ENCODE results near the gene RMRP.
"Not testable (repeated sequence)": the region's sequence is repeated elsewhere in the genome, so short reads cannot be mapped to it uniquely, and the experiment has no call there.

Gene RMRP

GRCh38 chr9:35664531-35665470, 7.0 kb upstream of the RMRP start, which contains the start of gene ARHGEF39:
ARHGEF39 (minus strand) TSS chr9:35665195; CDS start chr9:35665169, 26 bp downstream.
- DNase-seq = peak; percentile 93

- no peak for DNase-seq
Measured at GRCh38 chr9:35662437-35662836, 4.6 kb upstream of the RMRP start.

GRCh38 chr9:35661756-35662350, 4.0 kb upstream of the RMRP start:
- no peak for DNase-seq

DNA sequence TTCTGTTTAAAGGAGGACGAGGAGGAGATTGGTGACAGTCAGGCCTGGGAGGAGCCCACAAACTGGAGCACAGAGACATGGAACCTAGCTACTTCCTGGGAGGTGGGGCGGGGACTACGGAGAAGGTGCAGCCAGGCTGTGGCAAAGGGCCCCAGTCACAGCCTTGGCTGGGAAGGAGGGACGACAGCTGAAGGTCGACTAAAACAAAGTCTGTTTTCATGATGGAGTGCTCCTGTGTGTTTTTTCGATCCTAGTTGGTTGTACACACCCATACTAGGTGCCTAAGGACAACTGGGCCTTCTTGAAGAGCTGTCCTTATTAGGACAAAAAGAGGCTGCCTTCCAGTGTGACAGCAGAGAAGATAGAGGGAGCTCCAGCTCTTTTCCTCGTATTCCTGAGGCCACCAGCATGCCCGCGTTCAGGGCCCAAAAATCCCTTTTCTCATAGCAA, 3.2 kb upstream of the RMRP start:
- peak; percentile 53 for DNase-seq

GRCh38 chr9:35659340-35659739, 1.5 kb upstream of the RMRP start:
- peak; percentile 6 for DNase-seq

DNA sequence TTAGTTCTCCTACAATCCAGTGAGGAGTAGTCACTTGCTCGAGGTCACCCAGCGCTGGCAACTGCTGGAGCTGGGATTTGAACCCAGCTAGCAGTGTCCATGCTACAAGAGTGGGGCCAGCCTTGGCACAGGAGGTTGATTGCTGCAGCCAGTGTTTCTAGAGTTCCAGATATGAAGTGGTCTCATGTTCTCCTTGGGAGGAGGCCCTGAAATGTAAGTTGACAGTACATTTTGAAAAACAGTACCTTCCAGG, 1.1 kb upstream of the RMRP start:
- DNase-seq = peak; percentile 68

- peak; percentile 83 for DNase-seq
Measured at GRCh38 chr9:35658137-35658967, 533 bp upstream of the RMRP start, which contains the start of gene CCDC107. CCDC107 (plus strand) TSS chr9:35658292; CDS start chr9:35658380, 88 bp downstream.

DNA sequence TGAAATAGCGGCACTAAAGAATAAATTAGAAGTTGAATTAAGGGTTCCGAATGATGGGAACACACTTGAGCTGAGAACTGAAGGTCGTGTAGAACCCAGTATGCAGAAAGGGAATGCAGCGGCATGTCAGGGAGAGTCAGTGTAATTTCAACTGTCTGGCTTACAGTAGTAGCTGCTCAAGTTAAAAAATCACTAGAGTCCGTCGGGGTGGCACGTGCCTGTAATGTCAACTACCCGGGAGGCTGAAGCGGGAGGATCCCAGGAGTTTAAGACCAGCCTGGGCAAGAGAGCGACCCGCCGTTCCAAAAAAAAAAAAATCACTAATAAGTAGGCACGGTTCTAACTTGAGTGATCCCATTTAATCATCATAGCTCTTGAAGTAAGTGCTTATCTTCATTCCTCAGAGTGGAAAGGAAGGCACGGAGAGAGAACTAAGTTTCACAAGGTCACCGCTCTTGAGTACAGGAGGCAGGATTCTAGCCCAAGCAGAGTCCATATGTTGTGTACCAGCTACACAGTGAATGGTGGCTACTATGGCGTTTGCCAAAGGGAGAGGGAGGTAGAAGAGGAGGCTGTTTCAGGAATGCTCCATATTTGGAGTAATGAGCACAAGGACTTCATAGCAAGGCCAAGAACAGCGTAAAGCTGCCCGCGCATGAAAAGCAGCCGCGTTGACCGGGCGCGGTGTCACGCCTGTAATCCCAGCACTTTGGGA, 831 bp downstream of the RMRP start:
- peak; percentile 86 for DNase-seq

GRCh38 chr9:35656348-35656747, 1.5 kb downstream of the RMRP start:
- DNase-seq = peak; percentile 44

- no peak for DNase-seq
Measured at GRCh38 chr9:35653611-35654010, 4.2 kb downstream of the RMRP start.

DNA sequence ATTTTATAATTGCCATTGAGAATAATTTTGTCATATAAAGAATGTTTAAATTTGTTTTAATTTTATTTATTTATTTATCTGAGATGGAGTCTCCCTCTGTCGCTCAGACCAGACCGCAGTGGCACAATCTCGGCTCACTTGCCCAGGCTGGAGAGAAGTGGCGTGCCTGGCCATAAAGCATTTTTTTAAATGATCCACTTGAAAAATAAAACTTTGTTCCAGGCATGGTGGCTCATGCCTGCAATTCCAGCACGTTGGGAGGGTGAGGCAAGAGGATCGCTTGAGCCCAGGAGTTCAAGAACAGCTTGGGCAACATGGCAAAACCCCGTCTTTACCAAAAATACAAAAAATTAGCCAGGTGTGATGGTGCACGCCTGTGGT, 5.0 kb downstream of the RMRP start:
- DNase-seq = peak; percentile 56

DNA sequence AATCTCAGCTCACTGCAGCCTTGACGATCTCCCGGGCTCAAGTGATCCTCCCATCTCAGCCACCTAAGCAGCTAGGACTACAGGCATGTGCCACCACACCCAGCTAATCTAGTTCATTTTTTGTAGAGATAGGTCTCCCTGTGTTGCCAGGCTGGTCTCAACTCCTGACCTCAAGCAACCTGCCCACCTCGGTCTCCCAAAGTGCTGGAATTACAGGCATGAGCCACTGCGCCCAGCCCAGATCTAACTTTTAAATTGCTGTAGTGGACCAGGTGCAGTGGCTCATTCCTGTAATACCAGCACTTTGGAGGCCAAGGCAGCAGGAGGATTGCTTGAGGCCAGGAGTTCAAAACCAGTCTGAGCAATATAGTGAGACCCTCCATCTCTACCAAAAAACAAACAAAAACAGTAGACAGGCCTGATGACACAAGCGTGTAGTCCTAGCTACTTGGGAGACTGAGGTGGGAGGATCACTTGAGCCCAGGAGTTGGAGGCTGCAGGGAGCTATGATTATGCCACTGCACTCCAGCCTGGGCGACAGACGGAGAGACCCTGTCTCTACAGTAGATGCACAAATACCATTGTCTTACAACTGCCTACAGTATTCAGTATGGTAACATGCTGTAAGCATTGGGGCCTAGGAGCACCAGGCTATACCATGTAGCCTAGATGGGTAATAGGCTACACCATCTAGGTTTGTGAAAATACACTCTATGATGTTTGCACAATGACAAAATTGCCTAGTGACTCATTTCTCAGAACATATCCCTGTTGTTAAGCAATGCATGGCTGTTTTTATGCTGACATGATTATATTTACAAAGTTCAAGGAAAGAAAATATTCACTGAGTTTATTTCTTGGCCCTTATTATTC, 5.6 kb downstream of the RMRP start:
- DNase-seq = peak; percentile 84

GRCh38 chr9:35650341-35651158, 7.3 kb downstream of the RMRP start, which contains the start of gene SIT1:
SIT1 (minus strand) TSS chr9:35650931; CDS start chr9:35650853, 78 bp downstream.
- no peak for DNase-seq

DNA sequence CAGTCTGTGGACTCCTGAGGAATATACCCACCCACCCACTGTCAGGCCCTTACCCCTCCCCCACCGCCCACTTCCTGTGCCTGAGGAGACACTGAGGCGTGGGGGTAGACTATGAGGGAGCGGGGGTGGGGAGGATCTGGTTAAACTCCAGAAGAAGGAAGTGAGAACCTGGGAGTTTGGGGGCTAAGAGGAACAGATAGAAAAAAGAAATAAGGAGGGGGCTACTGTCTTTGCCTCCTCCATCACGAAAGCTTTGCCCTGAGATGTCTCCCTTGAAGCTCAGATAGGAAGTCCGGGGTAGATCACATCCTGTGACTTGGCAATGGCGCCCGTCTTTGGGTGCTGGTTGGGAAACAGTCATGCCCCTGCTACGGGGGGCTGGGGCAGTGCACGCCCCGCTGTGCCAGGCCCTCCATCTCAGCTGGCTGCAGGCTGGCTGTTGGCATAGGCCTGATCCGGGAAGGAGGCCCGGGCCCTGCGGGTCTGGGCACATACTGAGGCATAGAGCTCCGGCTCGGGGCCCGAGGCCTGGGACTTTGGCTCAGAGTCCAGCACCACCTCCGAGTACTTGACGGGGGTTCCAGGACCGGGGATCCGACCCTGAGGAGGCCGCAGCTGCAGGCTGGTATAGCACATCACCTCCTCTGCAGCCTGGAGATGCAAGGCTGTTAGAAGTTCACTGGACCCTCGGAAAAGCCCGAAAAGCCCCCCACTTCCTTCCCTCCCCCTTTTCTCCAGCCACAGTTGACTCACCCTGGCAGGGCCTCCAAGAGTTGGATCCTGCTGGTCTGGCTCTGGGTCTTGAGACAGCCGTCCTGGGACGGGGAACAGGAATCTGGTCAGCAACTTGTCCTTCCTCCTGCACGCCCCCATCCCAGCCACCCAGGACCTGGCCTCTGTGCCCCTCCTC, 8.1 kb downstream of the RMRP start:
- DNase-seq = no peak

DNA sequence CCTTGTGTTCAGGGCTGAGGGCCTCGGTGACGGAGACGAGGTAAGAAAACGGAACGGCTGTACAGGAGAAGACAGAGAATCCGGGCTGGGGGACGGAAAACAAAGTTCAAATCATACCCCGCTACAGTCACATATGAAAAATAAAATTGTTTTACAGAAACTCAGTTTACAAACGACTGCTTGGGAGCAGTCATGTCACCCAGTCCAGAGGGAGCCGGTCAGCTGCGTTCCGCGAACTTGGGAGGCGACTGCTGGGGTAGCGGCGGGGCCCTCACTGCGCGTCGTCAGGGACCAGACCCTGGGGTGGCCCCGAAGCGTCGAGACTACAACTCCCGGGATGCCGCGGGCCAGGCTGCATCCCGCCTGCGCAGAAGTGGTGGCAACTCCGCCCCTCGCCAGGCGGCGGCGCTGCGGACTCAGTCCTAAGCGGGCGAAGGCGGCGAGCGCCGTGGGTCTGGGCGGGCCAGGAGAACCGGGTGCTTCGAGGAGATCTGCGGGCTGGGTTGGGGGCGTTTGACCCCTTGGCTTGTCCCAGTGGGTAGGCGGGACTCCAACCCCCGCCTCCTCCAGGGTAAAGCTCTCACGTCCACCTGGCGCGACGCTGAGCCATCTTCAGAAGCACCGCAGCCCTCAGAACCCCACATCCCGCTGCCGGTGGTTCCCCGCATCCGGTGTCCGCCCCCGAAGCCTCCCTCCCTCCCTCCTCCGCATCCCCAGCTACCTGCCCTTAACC, 11.1 kb downstream of the RMRP start:
- peak; percentile 91 for DNase-seq

DNA sequence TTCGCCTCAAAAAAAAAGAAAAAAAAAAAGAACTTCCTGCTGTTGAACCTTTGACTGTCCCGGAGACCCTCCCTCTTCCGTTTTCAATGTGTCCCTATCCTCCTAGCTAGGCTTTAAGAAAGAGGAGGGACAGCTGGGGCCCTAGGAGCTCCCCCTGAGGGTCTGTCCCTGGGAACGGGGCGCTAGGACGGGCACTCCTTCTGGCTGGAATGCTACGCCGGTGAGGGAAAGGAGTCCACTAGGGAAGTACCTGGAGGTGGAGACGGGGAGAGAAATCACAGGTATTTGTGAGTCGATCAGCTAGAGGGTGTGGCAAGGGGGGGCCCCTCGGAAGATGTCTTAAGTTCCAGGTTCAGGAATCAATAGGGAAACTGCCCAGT, 11.7 kb downstream of the RMRP start:
- peak; percentile 75 for DNase-seq

DNA sequence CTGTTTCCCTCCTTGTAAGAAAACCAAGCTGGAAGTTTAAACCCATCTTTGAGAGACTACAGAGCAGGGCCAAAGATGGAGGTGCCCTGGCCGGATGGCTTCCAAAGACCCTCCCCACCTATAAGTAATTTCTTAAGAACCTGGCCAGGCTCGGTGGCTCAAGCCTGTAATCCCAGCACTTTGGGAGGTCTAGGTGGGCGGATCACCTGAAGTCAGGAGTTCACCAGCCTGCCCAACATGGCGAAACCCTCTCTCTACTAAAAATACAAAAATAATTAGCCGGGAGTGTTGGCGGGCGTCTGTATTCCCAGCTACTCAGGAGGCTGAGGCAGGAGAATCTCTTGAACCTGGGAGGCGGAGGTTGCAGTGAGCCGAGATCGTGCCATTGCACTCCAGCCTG, 12.1 kb downstream of the RMRP start:
- not testable (repeated sequence) for DNase-seq

GRCh38 chr9:35643046-35643445, 14.8 kb downstream of the RMRP start:
- DNase-seq = no peak

GRCh38 chr9:35641478-35641877, 16.3 kb downstream of the RMRP start:
- not testable (repeated sequence) for DNase-seq
